ENCODE measurements around the gene KLHL26.

The KLHL26 gene

GRCh38 chr19:18636183-18636968, 452 bp upstream of the KLHL26 start:
- Histone ChIP-seq H2AFZ (ENCODE audit: low read length) (peak overlapping the region; percentile 90), H3K9me3 (ENCODE audit: insufficient read depth, low read depth, low read length) (no peaks in the 10 kb centered on the region), H3K27me3 (ENCODE audit: insufficient read depth, low read length, poor library complexity, severe bottlenecking) (no peaks in the 10 kb centered on the region), H3K79me2 (ENCODE audit: insufficient read depth, low read length) (peaks cover 16% of the 10 kb centered on the region; the same call in 1 of the 2 replicates), H3K4me2 (ENCODE audit: low read depth, low read length, poor library complexity, severe bottlenecking) (peak overlapping the region; percentile 91), H4K20me1 (ENCODE audit: insufficient read depth, low read length, poor library complexity, severe bottlenecking) (peaks cover 5% of the 10 kb centered on the region), H3K9ac (ENCODE audit: low read depth, low read length, poor library complexity, severe bottlenecking) (peak overlapping the region; percentile 91), H3K4me1 (ENCODE audit: insufficient read depth, low read length, poor library complexity, severe bottlenecking) (peaks cover 11% of the 10 kb centered on the region), H3K36me3 (ENCODE audit: insufficient read depth, low read length) (no peaks in the 10 kb centered on the region), H3F3A (ENCODE audit: low read depth) (no peaks in the 10 kb centered on the region), H3K9me2 (replicated peaks; ENCODE audit: low read depth, low read length) (no peaks in the 10 kb centered on the region), H3K4me3 (ENCODE audit: low read length, poor library complexity, severe bottlenecking) (peak overlapping the region; percentile 95)
- TF ChIP-seq CTCF (conservative IDR thresholded peaks at IDR 0.05; ENCODE audit: low read length) = no peak

- no peaks in the 10 kb centered on the region for H3K9me3 ChIP-seq (ENCODE audit: insufficient read depth, low read depth, low read length)
- H4K20me1 ChIP-seq (ENCODE audit: insufficient read depth, low read length, poor library complexity, severe bottlenecking) = peaks cover 5% of the 10 kb centered on the region
- H3F3A ChIP-seq (ENCODE audit: low read depth) = no peaks in the 10 kb centered on the region
- H3K4me3 ChIP-seq (ENCODE audit: low read length, poor library complexity, severe bottlenecking) = peak overlapping the region; percentile 95
- H3K36me3 ChIP-seq (ENCODE audit: insufficient read depth, low read length) = no peaks in the 10 kb centered on the region
- H3K9ac ChIP-seq (ENCODE audit: low read depth, low read length, poor library complexity, severe bottlenecking) = peak overlapping the region; percentile 91
- no peak overlapping the region for H2AFZ ChIP-seq (ENCODE audit: low read length)
- H3K79me2 ChIP-seq (ENCODE audit: insufficient read depth, low read length) = peaks cover 20% of the 10 kb centered on the region; the same call in 1 of the 2 replicates
- no peaks in the 10 kb centered on the region for H3K27me3 ChIP-seq (ENCODE audit: insufficient read depth, low read length, poor library complexity, severe bottlenecking)
- TF ChIP-seq CTCF (conservative IDR thresholded peaks at IDR 0.05; ENCODE audit: low read length) = no peak
- TF ChIP-seq EZH2phosphoT487 (IDR thresholded peaks at IDR 0.05; ENCODE audit: borderline replicate concordance) = no peak
- H3K9me2 ChIP-seq (replicated peaks; ENCODE audit: low read depth, low read length) = no peaks in the 10 kb centered on the region
- H3K4me2 ChIP-seq (ENCODE audit: low read depth, low read length, poor library complexity, severe bottlenecking) = peak overlapping the region; percentile 91
- H3K4me1 ChIP-seq (ENCODE audit: insufficient read depth, low read length, poor library complexity, severe bottlenecking) = peaks cover 11% of the 10 kb centered on the region
Measured at GRCh38 chr19:18637673-18638630, 1.1 kb downstream of the KLHL26 start.

GRCh38 chr19:18639706-18640243, 2.9 kb downstream of the KLHL26 start:
- H3K9me3 ChIP-seq (ENCODE audit: insufficient read depth, low read depth, low read length) = no peaks in the 10 kb centered on the region
- no peak overlapping the region for H3K4me3 ChIP-seq (ENCODE audit: low read length, poor library complexity, severe bottlenecking)
- H3F3A ChIP-seq (ENCODE audit: low read depth) = no peaks in the 10 kb centered on the region
- H3K36me3 ChIP-seq (ENCODE audit: insufficient read depth, low read length) = no peaks in the 10 kb centered on the region
- TF ChIP-seq EZH2phosphoT487 (IDR thresholded peaks at IDR 0.05; ENCODE audit: borderline replicate concordance) (no peak), CTCF (conservative IDR thresholded peaks at IDR 0.05; ENCODE audit: low read length) (no peak)
- no peaks in the 10 kb centered on the region for H3K9me2 ChIP-seq (replicated peaks; ENCODE audit: low read depth, low read length)
- H4K20me1 ChIP-seq (ENCODE audit: insufficient read depth, low read length, poor library complexity, severe bottlenecking) = peaks cover 5% of the 10 kb centered on the region
- peaks cover 28% of the 10 kb centered on the region; the same call in 1 of the 2 replicates for H3K79me2 ChIP-seq (ENCODE audit: insufficient read depth, low read length)
- H3K4me2 ChIP-seq (ENCODE audit: low read depth, low read length, poor library complexity, severe bottlenecking) = no peak overlapping the region
- H2AFZ ChIP-seq (ENCODE audit: low read length) = no peak overlapping the region
- no peaks in the 10 kb centered on the region for H3K27me3 ChIP-seq (ENCODE audit: insufficient read depth, low read length, poor library complexity, severe bottlenecking)
- no peak overlapping the region for H3K9ac ChIP-seq (ENCODE audit: low read depth, low read length, poor library complexity, severe bottlenecking)
- peaks cover 11% of the 10 kb centered on the region for H3K4me1 ChIP-seq (ENCODE audit: insufficient read depth, low read length, poor library complexity, severe bottlenecking)

Data from Loucy (cell line).